ENCODE results near the gene AGBL3. TPM values are rescaled to one million over a fixed set of nuclear protein-coding genes. Genes with fewer than 3 reads are reported as not detected.
"Not testable (repeated sequence)": the region's sequence is repeated elsewhere in the genome, so short reads cannot be mapped to it uniquely, and the experiment has no call there.

AGBL3 gene
- total RNA-seq, 1 donor from 2014 or later, result 1.1 TPM

GRCh38 chr7:135001390-135002165 lies 15.3 kb downstream of the AGBL3 start:
- intact Hi-C loops (cut with micrococcal nuclease), result no loop called here
- DNase-seq (no peak), ATAC-seq (no peak)

- intact Hi-C loops (cut with micrococcal nuclease), result no loop called here
- DNase-seq (no peak), ATAC-seq (no peak)
These were observed 25.9 kb downstream of the AGBL3 start for GRCh38 chr7:135012229-135012628.

DNA sequence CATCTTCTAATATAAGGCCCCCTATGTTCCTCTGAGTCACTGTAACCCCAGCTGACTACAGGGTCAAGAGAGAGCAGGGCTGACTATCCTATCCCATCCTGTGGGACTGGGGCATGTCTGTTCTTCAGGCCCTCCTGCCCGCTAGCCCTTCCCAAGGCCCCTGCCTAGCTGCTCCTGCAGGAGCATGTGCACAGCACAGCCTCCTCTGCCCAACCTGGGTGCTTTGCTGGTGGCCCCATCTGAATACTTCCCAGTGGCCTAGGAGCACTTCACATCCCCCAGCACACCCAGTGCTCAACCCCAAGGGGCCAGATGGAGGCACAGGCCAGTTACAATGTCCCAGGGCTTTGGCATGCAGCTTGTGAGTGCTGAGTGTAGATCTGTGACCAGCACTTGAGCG lies 37.3 kb downstream of the AGBL3 start:
- intact Hi-C loops (cut with micrococcal nuclease), result no loop called here
- ATAC-seq (no peak), DNase-seq (no peak)

DNA sequence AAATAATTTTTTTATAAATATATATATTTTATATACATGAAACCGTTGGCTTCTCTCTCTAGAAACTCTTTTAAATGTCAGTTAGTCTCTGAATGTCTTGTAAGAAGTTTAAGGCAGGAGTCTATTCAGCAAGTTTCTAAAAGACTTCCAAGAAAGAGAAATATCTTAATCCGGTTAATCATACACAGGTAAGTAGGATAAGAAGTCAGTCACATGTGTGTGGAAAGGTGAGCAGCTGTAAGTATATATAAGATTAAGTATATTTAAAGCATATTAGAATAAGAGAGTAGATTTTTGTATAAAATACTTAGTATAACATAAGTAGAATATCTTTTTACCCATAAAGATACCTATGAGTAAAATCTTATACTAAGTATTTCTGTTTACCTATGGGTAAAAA lies 48.9 kb downstream of the AGBL3 start:
- intact Hi-C loops (cut with micrococcal nuclease), result no loop called here
- DNase-seq (no peak), ATAC-seq (no peak)

GRCh38 chr7:135067017-135067416 lies 80.7 kb downstream of the AGBL3 start:
- DNase-seq; intact Hi-C loops (cut with micrococcal nuclease); ATAC-seq: not testable (repeated sequence)

- ATAC-seq (no peak), DNase-seq (no peak)
- intact Hi-C loops (cut with micrococcal nuclease), result no loop called here
These were observed 87.8 kb downstream of the AGBL3 start for GRCh38 chr7:135074096-135074495.

DNA sequence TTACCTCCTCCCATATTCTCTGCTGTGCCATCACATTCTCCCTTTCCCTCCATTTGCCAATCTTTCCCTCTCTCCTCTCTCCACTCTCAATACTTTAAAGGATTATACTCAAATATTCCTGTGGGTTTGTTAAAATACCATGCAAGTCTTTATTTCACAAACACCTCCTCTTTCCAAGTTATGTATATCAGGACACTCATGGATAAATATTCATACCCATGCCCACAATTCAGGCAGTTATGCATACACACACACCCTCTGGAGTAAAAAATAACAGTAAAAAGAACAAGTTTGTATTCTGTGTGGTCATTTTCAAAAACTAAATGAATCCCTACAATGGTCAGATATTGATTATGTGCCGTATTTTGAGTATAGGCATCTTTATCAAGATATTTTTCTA lies 88.2 kb downstream of the AGBL3 start:
- intact Hi-C loops (cut with micrococcal nuclease), result no loop called here
- ATAC-seq, result no peak
- no peak for DNase-seq

GRCh38 chr7:135075716-135076115 lies 89.4 kb downstream of the AGBL3 start:
- ATAC-seq (no peak), DNase-seq (no peak)
- intact Hi-C loops (cut with micrococcal nuclease), result no loop called here

- DNase-seq (no peak), ATAC-seq (no peak)
- intact Hi-C loops (cut with micrococcal nuclease), result no loop called here
These were observed 90.6 kb downstream of the AGBL3 start for GRCh38 chr7:135076882-135077281.

GRCh38 chr7:135077642-135078041 lies 91.3 kb downstream of the AGBL3 start:
- no peak for ATAC-seq
- DNase-seq, result no peak
- intact Hi-C loops (cut with micrococcal nuclease), result no loop called here

- DNase-seq (no peak), ATAC-seq (no peak)
- intact Hi-C loops (cut with micrococcal nuclease), result no loop called here
These were observed 91.7 kb downstream of the AGBL3 start for GRCh38 chr7:135078051-135078450.

DNA sequence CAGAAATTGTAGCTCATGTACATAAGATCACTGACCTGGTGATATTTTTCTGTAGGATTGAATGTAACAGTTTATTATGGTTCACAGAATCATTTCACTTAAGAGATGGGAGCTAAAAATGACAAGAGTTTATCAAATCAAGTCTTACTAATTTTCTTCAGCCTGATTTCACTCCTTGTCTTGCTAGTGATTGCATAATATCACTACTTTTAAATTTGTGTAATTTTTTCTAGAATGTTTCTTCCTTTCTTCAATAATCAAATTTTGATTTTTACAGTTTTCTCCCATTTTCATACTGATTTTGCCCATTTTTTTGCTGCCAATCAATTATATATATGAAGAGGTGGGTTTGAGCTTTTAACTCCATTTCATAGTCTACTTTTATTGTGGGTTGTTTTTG lies 92.8 kb downstream of the AGBL3 start:
- no peak for ATAC-seq
- intact Hi-C loops (cut with micrococcal nuclease), result no loop called here

GRCh38 chr7:135083005-135083404 lies 96.7 kb downstream of the AGBL3 start:
- ATAC-seq (no peak), DNase-seq (no peak)
- intact Hi-C loops (cut with micrococcal nuclease), result no loop called here

More for the DNA sequence above, 92.8 kb downstream of the AGBL3 start:
- no peak for DNase-seq

DNA sequence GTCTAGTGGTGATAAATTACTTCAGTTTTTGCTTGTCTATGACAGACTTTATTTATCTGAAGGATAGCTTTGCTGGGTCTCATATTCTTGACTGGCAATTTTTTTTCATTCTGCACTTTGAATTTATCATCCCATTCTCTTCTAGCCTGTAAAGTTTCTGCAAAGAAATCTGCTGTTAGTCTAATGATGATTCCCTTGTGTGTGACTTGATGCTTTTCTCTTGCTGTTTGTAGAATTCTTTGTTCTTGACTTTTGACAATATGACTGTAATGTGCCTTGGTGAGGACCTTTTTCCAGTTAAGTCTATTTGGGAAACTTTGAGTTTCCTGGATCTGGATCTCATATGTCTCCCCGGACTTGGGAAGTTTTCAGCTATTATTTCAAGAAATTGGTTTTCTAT lies 102.3 kb downstream of the AGBL3 start:
- ATAC-seq (no peak), DNase-seq (no peak)
- intact Hi-C loops (cut with micrococcal nuclease), result no loop called here

- DNase-seq (no peak), ATAC-seq (no peak)
- intact Hi-C loops (cut with micrococcal nuclease), result no loop called here
These were observed 105.4 kb downstream of the AGBL3 start for GRCh38 chr7:135091717-135092116.

DNA sequence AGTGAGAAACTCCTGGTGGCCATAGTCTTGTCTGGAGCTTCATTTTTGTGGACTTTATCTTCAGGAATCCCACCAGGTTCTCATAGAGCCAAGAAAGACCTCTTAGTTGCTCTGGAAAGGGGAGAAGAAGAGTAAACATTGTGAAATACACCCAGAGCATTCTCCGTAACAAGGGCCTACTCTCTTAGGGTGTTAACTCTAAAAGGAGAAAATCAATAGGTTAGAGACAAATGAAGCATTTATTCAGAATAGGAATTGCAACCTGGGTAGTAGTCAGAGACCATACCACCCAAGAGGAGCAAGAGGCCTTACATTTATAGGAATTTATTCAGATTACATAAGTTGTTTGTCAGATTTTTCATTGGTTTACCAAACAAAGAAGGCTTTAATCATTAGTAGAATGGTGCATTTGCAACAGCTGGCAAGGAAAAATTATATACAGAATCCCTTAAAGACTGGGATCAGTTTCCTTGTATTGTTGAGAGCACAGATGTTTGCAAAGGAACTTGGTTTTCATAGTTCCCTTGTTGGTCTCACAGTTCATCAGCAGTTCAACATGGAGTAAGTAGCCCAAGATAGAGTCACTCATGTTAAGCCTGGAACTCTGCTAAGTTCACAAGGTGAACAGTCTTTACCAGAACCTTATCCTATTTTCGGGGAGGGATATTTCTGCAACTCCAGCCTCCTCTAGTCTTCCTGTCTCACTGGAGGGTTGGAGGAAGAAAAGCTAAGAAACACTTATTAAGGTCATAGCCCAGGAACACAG lies 108.3 kb downstream of the AGBL3 start:
- DNase-seq, result no peak
- intact Hi-C loops (cut with micrococcal nuclease), result no loop called here
- no peak for ATAC-seq

DNA sequence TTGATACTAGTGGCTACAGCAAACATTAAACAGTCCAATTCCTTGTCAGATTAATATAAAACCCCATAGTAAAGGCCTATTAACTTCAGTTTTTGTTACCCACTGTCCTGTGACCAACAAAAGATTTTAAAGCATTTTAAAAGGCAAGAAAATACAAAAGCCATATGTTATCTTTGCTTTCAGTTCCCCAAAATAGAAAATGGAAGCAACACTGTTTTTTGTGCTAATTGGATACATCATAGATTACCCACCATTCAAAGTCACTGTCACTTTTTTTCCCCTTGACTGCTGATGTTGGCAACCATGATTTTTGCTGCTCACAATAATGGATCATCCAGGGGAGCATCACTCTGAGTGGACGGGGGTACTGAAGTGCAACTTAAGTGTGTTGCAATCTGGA lies 109.1 kb downstream of the AGBL3 start:
- DNase-seq (no peak), ATAC-seq (no peak)
- intact Hi-C loops (cut with micrococcal nuclease), result no loop called here

- intact Hi-C loops (cut with micrococcal nuclease), result no loop called here
- DNase-seq (no peak), ATAC-seq (no peak)
These were observed 112.1 kb downstream of the AGBL3 start for GRCh38 chr7:135098391-135098790.

GRCh38 chr7:135100856-135101255 lies 114.5 kb downstream of the AGBL3 start:
- no peak for DNase-seq
- no peak for ATAC-seq
- intact Hi-C loops (cut with micrococcal nuclease), result no loop called here

DNA sequence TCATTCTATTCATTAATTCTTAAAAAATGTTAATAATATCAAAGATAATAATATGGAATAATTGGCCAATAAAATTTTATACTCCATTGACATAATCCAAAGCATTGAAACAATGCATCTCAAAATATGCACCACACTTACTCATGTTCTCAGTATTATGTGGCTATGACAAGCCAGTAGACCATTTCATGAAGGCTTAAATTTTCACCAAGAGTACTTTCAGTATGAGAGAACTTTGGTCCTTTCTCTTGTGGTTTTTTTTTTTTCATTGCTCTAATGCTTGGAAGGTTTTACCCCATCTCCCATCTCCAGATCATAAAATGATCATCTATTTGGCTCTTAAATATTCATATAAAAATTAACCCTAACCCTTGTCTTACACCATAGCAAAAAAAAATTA lies 116.1 kb downstream of the AGBL3 start:
- ATAC-seq, result no peak
- no peak for DNase-seq
- intact Hi-C loops (cut with micrococcal nuclease), result no loop called here

GRCh38 chr7:135109562-135109961 lies 123.3 kb downstream of the AGBL3 start:
- no peak for ATAC-seq
- intact Hi-C loops (cut with micrococcal nuclease), result no loop called here
- DNase-seq, result no peak

Measured in left ventricle myocardium superior (tissue), 1 donor.